ENCODE data around the gene TXNRD2. TPM values are rescaled to one million over a fixed set of nuclear protein-coding genes. Genes with fewer than 3 reads are reported as not detected.

Gene TXNRD2
- total and polyA plus RNA-seq, 2 donors from 2014 or later: 28.6 to 50.6 TPM

- intact Hi-C loops (cut with DNase I): no loop called here
- no peak overlapping the region for H3K4me3 ChIP-seq (ENCODE audit: low read length in 3 of 3)
- no peaks in the 10 kb centered on the region for H3K27me3 ChIP-seq (ENCODE audit: control insufficient read depth, insufficient read depth, low read length)
- no peaks in the 10 kb centered on the region for H3K4me1 ChIP-seq (ENCODE audit: control insufficient read depth in 2 of 3, insufficient read depth in 2 of 3, low read depth in 1 of 3, low read length in 3 of 3)
- TF ChIP-seq CTCF (IDR thresholded peaks at IDR 0.05; ENCODE audit: borderline replicate concordance, extremely low read depth, insufficient read depth): no peak
- H3K27ac ChIP-seq (ENCODE audit: low read depth in 2 of 2, low read length in 2 of 2): no peak overlapping the region
- no peaks in the 10 kb centered on the region for H3K9me3 ChIP-seq (ENCODE audit: control insufficient read depth in 2 of 3, insufficient read depth in 1 of 3, low read length in 3 of 3)
- no peak overlapping the region for H3K9ac ChIP-seq (ENCODE audit: low read length in 3 of 3)
- DNase-seq (no peak), FAIRE-seq (no peak)
- peaks cover 0 to 32% (median 19%) of the 10 kb centered on the region in 3 donors for H3K36me3 ChIP-seq (ENCODE audit: control insufficient read depth in 2 of 3, insufficient read depth in 3 of 3, low read length in 3 of 3)
These were observed 21.8 kb downstream of the TXNRD2 start for GRCh38 chr22:19919701-19920363.

GRCh38 chr22:19918332-19919106, 23.1 kb downstream of the TXNRD2 start:
- intact Hi-C loops (cut with DNase I): no loop called here
- H3K36me3 ChIP-seq (ENCODE audit: control insufficient read depth in 2 of 3, insufficient read depth in 3 of 3, low read length in 3 of 3): peaks cover 3 to 42% (median 27%) of the 10 kb centered on the region in 3 donors
- FAIRE-seq: no peak
- H3K4me1 ChIP-seq (ENCODE audit: control insufficient read depth in 2 of 3, insufficient read depth in 2 of 3, low read depth in 1 of 3, low read length in 3 of 3): no peaks in the 10 kb centered on the region
- peaks cover 0 to 1% (median 0%) of the 10 kb centered on the region in 3 donors for H3K9me3 ChIP-seq (ENCODE audit: control insufficient read depth in 2 of 3, insufficient read depth in 1 of 3, low read length in 3 of 3)
- H3K27me3 ChIP-seq (ENCODE audit: control insufficient read depth, insufficient read depth, low read length): no peaks in the 10 kb centered on the region
- DNase-seq: no peak
- no peak overlapping the region for H3K27ac ChIP-seq (ENCODE audit: low read depth in 2 of 2, low read length in 2 of 2)
- no peak overlapping the region for H3K4me3 ChIP-seq (ENCODE audit: low read length in 3 of 3)
- H3K9ac ChIP-seq (ENCODE audit: low read length in 3 of 3): no peak overlapping the region
- no peak for TF ChIP-seq CTCF (IDR thresholded peaks at IDR 0.05; ENCODE audit: borderline replicate concordance, extremely low read depth, insufficient read depth)

GRCh38 chr22:19917389-19918138, 24.1 kb downstream of the TXNRD2 start:
- no peak for TF ChIP-seq CTCF (IDR thresholded peaks at IDR 0.05; ENCODE audit: borderline replicate concordance, extremely low read depth, insufficient read depth)
- intact Hi-C loops (cut with DNase I): no loop called here
- Histone ChIP-seq H3K27ac (ENCODE audit: low read depth in 2 of 2, low read length in 2 of 2) (no peak overlapping the region), H3K4me1 (ENCODE audit: control insufficient read depth in 2 of 3, insufficient read depth in 2 of 3, low read depth in 1 of 3, low read length in 3 of 3) (no peaks in the 10 kb centered on the region), H3K27me3 (ENCODE audit: control insufficient read depth, insufficient read depth, low read length) (no peaks in the 10 kb centered on the region), H3K9ac (ENCODE audit: low read length in 3 of 3) (no peak overlapping the region), H3K36me3 (ENCODE audit: control insufficient read depth in 2 of 3, insufficient read depth in 3 of 3, low read length in 3 of 3) (peaks cover 3 to 42% (median 28%) of the 10 kb centered on the region in 3 donors), H3K4me3 (ENCODE audit: low read length in 3 of 3) (no peak overlapping the region), H3K9me3 (ENCODE audit: control insufficient read depth in 2 of 3, insufficient read depth in 1 of 3, low read length in 3 of 3) (peaks cover 0 to 1% (median 0%) of the 10 kb centered on the region in 3 donors)
- no peak for FAIRE-seq
- no peak for DNase-seq
